ENCODE results near the gene CFAP46. TPM values are rescaled to one million over a fixed set of nuclear protein-coding genes. Genes with fewer than 3 reads are reported as not detected.

Gene CFAP46
- total and polyA plus RNA-seq, 2 of the 4 experiments (the other 2 are of a cell fraction), result 1.3 to 1.8 TPM

DNA sequence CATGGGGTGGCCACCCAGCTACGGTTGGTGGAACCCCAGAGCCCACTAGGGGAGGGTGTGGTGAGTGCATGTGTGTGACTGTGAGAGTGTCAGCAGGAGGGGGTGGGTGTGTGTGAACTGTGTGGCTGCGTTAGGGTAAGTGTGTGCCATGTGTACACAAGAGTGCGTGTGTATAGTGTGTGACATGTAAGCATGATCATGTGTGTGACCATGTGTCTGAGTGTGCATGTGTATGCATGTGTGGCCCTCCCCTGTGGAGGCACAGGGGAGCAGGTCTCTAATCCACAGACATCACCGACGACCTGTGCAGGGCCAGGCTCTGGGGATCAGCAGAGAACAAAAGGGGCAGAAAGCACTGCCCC lies 3.5 kb upstream of the CFAP46 start:
- H2BK5ac ChIP-seq (ENCODE audit: low read depth, low read length, poor library complexity, severe bottlenecking), result no peak overlapping the region
- no peak overlapping the region for H4K8ac ChIP-seq (ENCODE audit: low read depth in 2 of 2, low read length in 2 of 2)
- H3K14ac ChIP-seq (replicated peaks; ENCODE audit: low read depth, low read length), result no peak overlapping the region
- no peak overlapping the region for H3K4me2 ChIP-seq (ENCODE audit: low read depth, low read length)
- H3K27me3 ChIP-seq (ENCODE audit: control insufficient read depth, insufficient read depth, low read length), result peaks cover 7% of the 10 kb centered on the region
- no peak overlapping the region for H3K18ac ChIP-seq (ENCODE audit: low read depth, low read length)
- H4K5ac ChIP-seq (ENCODE audit: low read depth, low read length), result no peak overlapping the region
- H3K56ac ChIP-seq (ENCODE audit: extremely low read depth, insufficient read depth, low read length), result no peak overlapping the region
- H3K9me3 ChIP-seq (ENCODE audit: control insufficient read depth, insufficient read depth, low read length), result no peaks in the 10 kb centered on the region
- no peak overlapping the region for H2AFZ ChIP-seq (replicated peaks; ENCODE audit: low read length, poor library complexity)
- no peak overlapping the region for H3K9ac ChIP-seq (ENCODE audit: low read depth, low read length)
- no peaks in the 10 kb centered on the region for H3K79me1 ChIP-seq (ENCODE audit: low read depth in 1 of 2, low read length in 2 of 2)
- 42% methylated on average over 5 of the region's 5 CpGs; no CpG with 5 or more reads in 1 of the 2 experiments for WGBS, 2 experiments (ENCODE audit: extremely low coverage in 2 of 2, insufficient read length in 1 of 2)
- H3K23ac ChIP-seq (ENCODE audit: low read depth, low read length), result no peak overlapping the region
- DNase-seq (no peak), ATAC-seq (ENCODE audit: low read depth) (no peak)
- dilution Hi-C loops (cut with HindIII; ENCODE audit: low sequenced_read_pairs, unreplicated experiment), result no loop called here
- H2AK5ac ChIP-seq (ENCODE audit: low read depth, low read length), result no peak overlapping the region
- H4K91ac ChIP-seq (ENCODE audit: insufficient read depth, low read depth, low read length), result no peak overlapping the region
- H2BK15ac ChIP-seq (ENCODE audit: low read depth, low read length), result no peak overlapping the region
- ChIA-PET POLR2A (ENCODE audit: unreplicated experiment) (no interaction called here), CTCF (no interaction called here)
- no peak overlapping the region for H2AK9ac ChIP-seq (replicated peaks; ENCODE audit: low read depth, low read length, poor library complexity)
- no peak overlapping the region for H2BK20ac ChIP-seq (ENCODE audit: low read depth, low read length)
- no peak overlapping the region for H2BK120ac ChIP-seq (ENCODE audit: low read depth, low read length)
- no peak overlapping the region for H3K4me3 ChIP-seq (ENCODE audit: insufficient read depth, low read depth, low read length)
- no peak overlapping the region for H3K27ac ChIP-seq (ENCODE audit: insufficient read depth, low read length)
- H4K20me1 ChIP-seq (ENCODE audit: insufficient read depth, low read length), result no peaks in the 10 kb centered on the region
- TF ChIP-seq MAZ (IDR thresholded peaks at IDR 0.05; ENCODE audit: borderline replicate concordance, low read depth, low read length) (no peak), CHD1 (IDR thresholded peaks at IDR 0.05; ENCODE audit: low read depth, low read length) (no peak), SMC3 (IDR thresholded peaks at IDR 0.05; ENCODE audit: low read depth, low read length) (no peak), RFX5 (IDR thresholded peaks at IDR 0.05; ENCODE audit: low read depth, low read length) (no peak), USF2 (IDR thresholded peaks at IDR 0.05; ENCODE audit: low read depth, low read length) (no peak), RAD21 (IDR thresholded peaks at IDR 0.05; ENCODE audit: low read length) (no peak), NFE2L2 (IDR thresholded peaks at IDR 0.05; ENCODE audit: low read depth, low read length) (no peak), RCOR1 (IDR thresholded peaks at IDR 0.05; ENCODE audit: insufficient replicate concordance, low read length) (no peak), FOS (IDR thresholded peaks at IDR 0.05; ENCODE audit: low read depth, low read length) (no peak), MXI1 (IDR thresholded peaks at IDR 0.05; ENCODE audit: borderline replicate concordance, low read depth, low read length) (no peak), BHLHE40 (IDR thresholded peaks at IDR 0.05; ENCODE audit: low read depth, low read length) (no peak), CEBPB (IDR thresholded peaks at IDR 0.05; ENCODE audit: low read depth, low read length) (no peak), MAFK (IDR thresholded peaks at IDR 0.05; ENCODE audit: low read depth, low read length) (no peak), POLR2A (IDR thresholded peaks at IDR 0.05; ENCODE audit: low read depth, low read length) (no peak)
- TF ChIP-seq, protein P1, sequence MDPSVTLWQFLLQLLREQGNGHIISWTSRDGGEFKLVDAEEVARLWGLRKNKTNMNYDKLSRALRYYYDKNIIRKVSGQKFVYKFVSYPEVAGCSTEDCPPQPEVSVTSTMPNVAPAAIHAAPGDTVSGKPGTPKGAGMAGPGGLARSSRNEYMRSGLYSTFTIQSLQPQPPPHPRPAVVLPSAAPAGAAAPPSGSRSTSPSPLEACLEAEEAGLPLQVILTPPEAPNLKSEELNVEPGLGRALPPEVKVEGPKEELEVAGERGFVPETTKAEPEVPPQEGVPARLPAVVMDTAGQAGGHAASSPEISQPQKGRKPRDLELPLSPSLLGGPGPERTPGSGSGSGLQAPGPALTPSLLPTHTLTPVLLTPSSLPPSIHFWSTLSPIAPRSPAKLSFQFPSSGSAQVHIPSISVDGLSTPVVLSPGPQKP (IDR thresholded peaks at IDR 0.05; ENCODE audit: borderline replicate concordance, low read depth, low read length), result no peak
- TF ChIP-seq, protein P2, sequence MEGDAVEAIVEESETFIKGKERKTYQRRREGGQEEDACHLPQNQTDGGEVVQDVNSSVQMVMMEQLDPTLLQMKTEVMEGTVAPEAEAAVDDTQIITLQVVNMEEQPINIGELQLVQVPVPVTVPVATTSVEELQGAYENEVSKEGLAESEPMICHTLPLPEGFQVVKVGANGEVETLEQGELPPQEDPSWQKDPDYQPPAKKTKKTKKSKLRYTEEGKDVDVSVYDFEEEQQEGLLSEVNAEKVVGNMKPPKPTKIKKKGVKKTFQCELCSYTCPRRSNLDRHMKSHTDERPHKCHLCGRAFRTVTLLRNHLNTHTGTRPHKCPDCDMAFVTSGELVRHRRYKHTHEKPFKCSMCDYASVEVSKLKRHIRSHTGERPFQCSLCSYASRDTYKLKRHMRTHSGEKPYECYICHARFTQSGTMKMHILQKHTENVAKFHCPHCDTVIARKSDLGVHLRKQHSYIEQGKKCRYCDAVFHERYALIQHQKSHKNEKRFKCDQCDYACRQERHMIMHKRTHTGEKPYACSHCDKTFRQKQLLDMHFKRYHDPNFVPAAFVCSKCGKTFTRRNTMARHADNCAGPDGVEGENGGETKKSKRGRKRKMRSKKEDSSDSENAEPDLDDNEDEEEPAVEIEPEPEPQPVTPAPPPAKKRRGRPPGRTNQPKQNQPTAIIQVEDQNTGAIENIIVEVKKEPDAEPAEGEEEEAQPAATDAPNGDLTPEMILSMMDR (conservative IDR thresholded peaks at IDR 0.05; ENCODE audit: low read depth, low read length), result no peak
- in situ Hi-C loops (cut with MboI; ENCODE audit: low sequenced_read_pairs), result no loop called here
- BruUV-seq (replicated peaks), result no TSS peak
- no peaks in the 10 kb centered on the region for H3K36me3 ChIP-seq (ENCODE audit: control insufficient read depth, insufficient read depth, low read length)
- no peaks in the 10 kb centered on the region for H3K9me1 ChIP-seq (ENCODE audit: insufficient read depth, low read length)
- peaks cover 3% of the 10 kb centered on the region; the same call in 1 of the 2 replicates for H3K4me1 ChIP-seq (ENCODE audit: control insufficient read depth, insufficient read depth, low read length)
- intact Hi-C loops (cut with micrococcal nuclease), result no loop called here
- no peak overlapping the region for H3K4ac ChIP-seq (ENCODE audit: low read depth, low read length)
